LNCAP (cell line): Measurements from ENCODE around the gene BPIFB1.

Experiments used
- TF ChIP-seq, protein P1 (sequence below): fragments of 450-650 bp; IDR thresholded peaks from 2 replicates; pipeline ENCODE4 v1.5.1; 2017; ENCODE audit warnings: mild to moderate bottlenecking

Gene BPIFB1

DNA sequence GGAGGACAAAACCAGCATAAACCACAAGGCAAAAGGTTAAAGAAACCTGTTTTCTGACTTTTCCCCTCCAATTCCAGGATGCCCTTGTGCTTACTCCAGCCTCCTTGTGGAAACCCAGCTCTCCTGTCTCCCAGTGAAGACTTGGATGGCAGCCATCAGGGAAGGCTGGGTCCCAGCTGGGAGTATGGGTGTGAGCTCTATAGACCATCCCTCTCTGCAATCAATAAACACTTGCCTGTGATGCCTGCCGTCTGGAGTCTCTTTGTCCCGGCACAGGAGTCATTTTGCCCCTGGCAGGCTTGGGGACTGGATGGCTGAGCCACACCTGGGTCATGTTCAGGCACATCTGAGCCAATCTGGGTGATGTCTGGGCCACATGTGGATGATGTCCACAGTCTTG, 26.6 kb downstream of the BPIFB1 start:
- TF ChIP-seq, protein P1, sequence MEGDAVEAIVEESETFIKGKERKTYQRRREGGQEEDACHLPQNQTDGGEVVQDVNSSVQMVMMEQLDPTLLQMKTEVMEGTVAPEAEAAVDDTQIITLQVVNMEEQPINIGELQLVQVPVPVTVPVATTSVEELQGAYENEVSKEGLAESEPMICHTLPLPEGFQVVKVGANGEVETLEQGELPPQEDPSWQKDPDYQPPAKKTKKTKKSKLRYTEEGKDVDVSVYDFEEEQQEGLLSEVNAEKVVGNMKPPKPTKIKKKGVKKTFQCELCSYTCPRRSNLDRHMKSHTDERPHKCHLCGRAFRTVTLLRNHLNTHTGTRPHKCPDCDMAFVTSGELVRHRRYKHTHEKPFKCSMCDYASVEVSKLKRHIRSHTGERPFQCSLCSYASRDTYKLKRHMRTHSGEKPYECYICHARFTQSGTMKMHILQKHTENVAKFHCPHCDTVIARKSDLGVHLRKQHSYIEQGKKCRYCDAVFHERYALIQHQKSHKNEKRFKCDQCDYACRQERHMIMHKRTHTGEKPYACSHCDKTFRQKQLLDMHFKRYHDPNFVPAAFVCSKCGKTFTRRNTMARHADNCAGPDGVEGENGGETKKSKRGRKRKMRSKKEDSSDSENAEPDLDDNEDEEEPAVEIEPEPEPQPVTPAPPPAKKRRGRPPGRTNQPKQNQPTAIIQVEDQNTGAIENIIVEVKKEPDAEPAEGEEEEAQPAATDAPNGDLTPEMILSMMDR = no peak

DNA sequence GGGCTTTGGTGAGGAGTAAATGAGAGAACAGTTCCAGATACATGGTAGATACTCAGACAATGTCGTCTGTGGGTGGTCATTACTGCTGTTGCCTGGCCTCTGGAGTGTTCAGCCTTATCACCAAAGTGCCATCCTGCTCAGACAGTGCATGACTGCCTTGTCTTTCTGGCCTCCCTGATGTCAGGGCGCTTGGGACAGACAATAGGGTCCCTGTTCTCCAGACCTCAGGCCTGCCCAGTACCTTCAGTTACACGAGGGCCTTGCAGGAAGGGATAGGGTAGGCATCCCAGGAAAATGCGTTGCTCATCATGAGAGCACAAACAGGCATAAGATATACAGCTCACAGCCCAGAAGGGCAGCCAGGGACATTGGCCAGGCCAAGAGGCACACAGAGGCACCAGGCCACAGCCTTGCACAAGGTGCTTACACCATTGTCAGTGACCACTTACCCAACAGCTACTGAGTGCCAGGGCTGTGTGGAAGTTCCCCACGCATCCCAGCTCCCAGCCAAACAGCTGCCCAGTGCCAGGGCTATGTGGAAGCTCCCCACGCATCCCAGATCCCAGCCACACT, 27.4 kb downstream of the BPIFB1 start:
- TF ChIP-seq, protein P1 = no peak

DNA sequence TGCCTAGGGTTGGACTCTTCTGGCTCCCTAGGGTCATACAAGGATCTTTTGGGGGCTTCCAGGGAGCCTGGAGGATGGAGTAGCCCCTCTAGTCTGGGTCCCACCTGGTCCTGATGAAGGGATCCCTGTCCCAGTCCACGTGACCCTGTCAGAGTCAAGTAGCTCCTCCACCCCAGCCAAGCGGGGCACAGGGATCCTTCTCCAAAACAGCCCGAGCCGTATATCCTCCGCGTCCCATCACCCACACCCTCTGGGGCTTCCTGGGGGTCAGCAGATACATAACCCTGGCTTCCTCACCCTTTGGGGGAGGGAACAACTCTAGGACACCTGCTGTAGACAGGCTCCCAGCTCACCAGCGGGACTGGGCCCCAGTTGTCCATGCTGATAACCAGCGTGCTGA, 28.0 kb downstream of the BPIFB1 start:
- TF ChIP-seq, protein P1 = no peak

DNA sequence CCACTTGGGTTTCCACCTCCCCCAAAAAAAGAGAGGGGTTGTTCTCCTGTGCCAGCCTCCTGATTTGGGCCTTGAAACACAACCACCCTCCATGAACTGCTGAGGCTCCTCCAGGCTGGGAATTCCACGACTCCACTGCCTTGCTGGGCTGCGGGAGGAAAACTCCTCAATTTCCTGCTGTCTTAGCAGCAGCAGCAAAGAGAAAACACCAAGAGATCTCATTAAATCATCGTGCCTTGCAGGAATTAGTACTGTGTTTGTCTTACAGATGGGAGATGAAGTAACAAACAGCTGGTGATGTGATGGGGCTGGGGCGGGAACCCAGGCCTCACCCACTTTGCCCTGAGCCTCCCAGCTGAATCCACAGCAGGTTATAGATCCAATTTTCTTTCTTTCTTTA, 29.0 kb downstream of the BPIFB1 start:
- TF ChIP-seq, protein P1 = no peak

DNA sequence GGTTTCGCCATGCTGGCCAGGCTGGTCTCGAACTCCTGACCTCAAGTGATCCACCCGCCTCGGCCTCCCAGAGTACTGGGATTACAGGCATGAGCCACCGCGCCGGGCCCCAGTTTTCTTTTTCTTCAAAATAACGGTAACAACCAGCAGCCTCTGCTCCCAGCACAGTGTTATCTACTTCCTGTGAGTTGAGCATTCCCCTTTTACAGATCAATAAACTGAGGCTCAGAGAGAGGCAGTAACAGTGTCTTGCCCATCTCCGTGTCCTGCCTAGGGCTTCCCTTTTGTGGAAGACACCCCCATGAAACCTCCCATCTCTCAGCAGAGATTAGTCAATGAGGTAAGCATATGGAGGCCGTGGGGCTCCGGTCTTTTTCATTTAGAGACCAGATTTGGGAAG, 29.6 kb downstream of the BPIFB1 start:
- TF ChIP-seq, protein P1 = no peak

DNA sequence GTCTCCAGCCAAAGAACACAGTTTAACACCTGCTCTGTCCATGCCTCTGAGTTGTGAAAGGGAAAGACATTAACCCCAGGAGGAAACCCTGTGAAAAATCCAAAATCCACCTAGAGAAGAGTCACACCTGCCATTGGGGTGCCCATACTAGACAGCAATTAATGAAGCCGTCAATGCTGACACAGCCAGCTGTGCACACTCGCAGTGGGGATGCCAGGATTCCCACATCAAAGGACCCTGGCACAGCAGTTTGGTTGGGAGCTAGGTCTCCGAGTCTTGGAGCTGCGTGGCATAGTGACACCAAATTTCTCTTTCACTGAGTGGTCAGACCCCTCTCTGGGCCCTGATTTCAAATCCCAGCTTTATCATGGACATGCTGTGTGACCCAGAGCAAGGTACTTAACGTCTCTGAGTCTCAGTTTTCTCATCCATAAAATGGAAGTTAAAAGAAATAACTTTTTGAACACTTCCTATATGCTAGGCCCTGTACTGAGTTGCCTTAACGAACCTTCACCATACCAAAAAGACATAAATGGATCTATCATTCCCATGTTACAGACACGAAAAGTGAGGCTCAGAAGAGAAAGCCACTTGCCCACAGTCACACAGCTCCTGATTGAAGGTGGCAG, 30.8 kb downstream of the BPIFB1 start:
- TF ChIP-seq, protein P1 = no peak

DNA sequence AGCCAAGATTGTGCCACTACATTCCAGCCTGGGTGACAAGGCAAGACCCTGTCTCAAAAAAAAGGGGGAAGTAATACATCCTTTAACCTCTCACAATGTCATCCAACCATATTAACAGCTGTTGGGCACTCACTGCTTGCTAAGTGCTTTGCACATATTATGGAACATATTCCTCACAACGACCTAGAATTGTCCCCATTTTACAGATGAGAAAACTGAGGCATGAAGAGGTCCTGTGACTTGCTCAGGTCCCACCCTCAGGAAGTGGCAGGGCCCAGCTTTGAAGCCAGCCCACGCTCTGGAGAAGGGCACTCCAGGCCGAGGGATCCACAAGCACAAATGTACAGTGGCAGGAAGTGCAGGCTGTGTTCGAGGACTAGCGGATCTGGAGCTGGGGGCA, 33.3 kb downstream of the BPIFB1 start:
- TF ChIP-seq, protein P1 = no peak

DNA sequence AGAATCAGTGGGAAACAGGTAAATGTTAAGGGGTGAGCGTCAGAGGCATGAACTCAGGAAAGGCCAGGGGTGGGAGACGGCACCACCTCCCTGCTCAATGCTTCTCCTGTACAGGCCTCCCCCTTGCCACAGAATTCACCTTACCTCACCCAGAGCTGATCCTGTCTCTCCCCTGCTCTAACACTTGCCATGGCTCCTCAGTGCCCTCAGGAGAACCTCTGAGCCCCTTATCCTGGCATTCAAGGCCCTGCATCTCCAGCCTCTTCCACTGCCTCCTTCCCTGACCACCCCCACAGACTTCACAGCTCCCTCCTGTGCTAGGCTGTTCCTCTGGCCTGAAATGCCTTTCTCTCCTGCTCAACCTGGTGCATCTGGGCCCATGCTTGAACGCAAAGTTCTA, 33.9 kb downstream of the BPIFB1 start:
- TF ChIP-seq, protein P1 = no peak
